DMS53 treated with DMSO at 0.1 percent for 48 hours (cell line): ENCODE measurements around the gene MYO15B.

ENCODE experiments used
- DNase-seq: peaks from one replicate; lab custom pipeline; 2025; ENCODE audit not compliant: unreplicated experiment; lab: John Stamatoyannopoulos, UW

The MYO15B gene

GRCh38 chr17:75654176-75654575 is 66.6 kb downstream of the MYO15B start:
- peak; percentile 52 for DNase-seq

GRCh38 chr17:75658237-75658636 is 70.6 kb downstream of the MYO15B start:
- DNase-seq, result no peak

GRCh38 chr17:75661531-75661930 is 73.9 kb downstream of the MYO15B start:
- no peak for DNase-seq

GRCh38 chr17:75662511-75662910 is 74.9 kb downstream of the MYO15B start:
- no peak for DNase-seq

- DNase-seq, result no peak
Observed at GRCh38 chr17:75664099-75664549, 76.5 kb downstream of the MYO15B start.

- no peak for DNase-seq
Observed at GRCh38 chr17:75665981-75666380, 78.4 kb downstream of the MYO15B start.

GRCh38 chr17:75666959-75667790 is 79.6 kb downstream of the MYO15B start, which contains the start of the genes RECQL5 and SAP30BP:
Gene RECQL5 (minus strand): TSS chr17:75667154. CDS start chr17:75666557, 597 bp downstream.
Gene SAP30BP (plus strand): TSS chr17:75667338. CDS start chr17:75667373, 35 bp downstream.
- DNase-seq, result peak; percentile 96

GRCh38 chr17:75667825-75668224 is 80.2 kb downstream of the MYO15B start:
- no peak for DNase-seq

- DNase-seq, result no peak
Observed at GRCh38 chr17:75668489-75668888, 80.9 kb downstream of the MYO15B start.

- no peak for DNase-seq
Observed at GRCh38 chr17:75670868-75671267, 83.3 kb downstream of the MYO15B start.

- no peak for DNase-seq
Observed at GRCh38 chr17:75672011-75672410, 84.4 kb downstream of the MYO15B start.

- no peak for DNase-seq
Observed at GRCh38 chr17:75673487-75673886, 85.9 kb downstream of the MYO15B start.
